HEK293T (cell line): ENCODE measurements around the gene TMEM236.

Experiments
- ARNT ChIP-seq: fragments of 450-650 bp; IDR thresholded peaks from 2 replicates; pipeline ENCODE4 v1.6.1; 2017; ENCODE audit warnings: mild to moderate bottlenecking
- BHLHE40 ChIP-seq: fragments of 450-650 bp; IDR thresholded peaks from 2 replicates; pipeline ENCODE4 v1.6.1; 2016; ENCODE audit warnings: mild to moderate bottlenecking, moderate library complexity, borderline replicate concordance
- ELF4 ChIP-seq: fragments of 450-650 bp; IDR thresholded peaks from 2 replicates; pipeline ENCODE4 v1.6.1; 2017; ENCODE audit warnings: antibody characterized with exemption
- SP1 ChIP-seq: fragments of 450-650 bp; IDR thresholded peaks from 2 replicates; pipeline ENCODE4 v1.6.1; 2017
- ZNF384 ChIP-seq: fragments of 450-650 bp; IDR thresholded peaks from 2 replicates; pipeline ENCODE4 v1.6.1; 2016

- no peak for TF ChIP-seq ELF4
- no peak for TF ChIP-seq SP1
- TF ChIP-seq ZNF384 = no peak
- TF ChIP-seq BHLHE40 = no peak
- TF ChIP-seq ARNT = no peak
Measured at GRCh38 chr10:17836942-17837341, 84.9 kb downstream of the TMEM236 start.
